HepG2 (cell line): ENCODE measurements around the gene VSIG10L. TPM values are rescaled to one million over a fixed set of nuclear protein-coding genes. Genes with fewer than 3 reads are reported as not detected.

Experiments used
- ATAD3A ChIP-seq: sonication (generic); formaldehyde crosslinking; IDR thresholded peaks from 2 replicates; pipeline ENCODE4 v1.4.0; 2020; ENCODE audit warnings: missing genetic modification reagents
- CAMTA2 ChIP-seq: sonication (generic); formaldehyde crosslinking; IDR thresholded peaks from 2 replicates; pipeline ENCODE4 v1.4.0; 2020; ENCODE audit warnings: mild to moderate bottlenecking, missing genetic modification reagents, borderline replicate concordance
- CHD4 ChIP-seq: fragments of 200-600 bp; sonication (generic); IDR thresholded peaks from 2 replicates; pipeline ENCODE4 v1.7.0; 2017; ENCODE audit warnings: mild to moderate bottlenecking, low read length, borderline replicate concordance
- EP300 ChIP-seq, 3 experiments: sonication (generic) in 1 of 3; formaldehyde crosslinking in 1 of 3; IDR thresholded peaks; 2 replicates each; pipeline versions ENCODE4 v1.5.1 to v1.6.1; 2011 to 2020; ENCODE audit warnings: low read depth in 2 of 3, low read length in 2 of 3, borderline replicate concordance in 1 of 3, improper control_type of control experiment in 1 of 3, mild to moderate bottlenecking in 1 of 3, missing genetic modification reagents in 1 of 3, moderate library complexity in 1 of 3
- GTF3A ChIP-seq: sonication (generic); formaldehyde crosslinking; conservative IDR thresholded peaks from 2 replicates; pipeline ENCODE4 v1.4.0; 2020; ENCODE audit warnings: mild to moderate bottlenecking, missing genetic modification reagents
- JDP2 ChIP-seq: sonication (generic); formaldehyde crosslinking; IDR thresholded peaks from 2 replicates; pipeline ENCODE4 v1.8.1; 2022; ENCODE audit warnings: missing genetic modification reagents, borderline replicate concordance
- MIER3 ChIP-seq: IDR thresholded peaks from 2 replicates; pipeline ENCODE4 v1.6.1; 2016; ENCODE audit warnings: missing compliant biosample characterization, borderline replicate concordance
- MTA1 ChIP-seq: sonication (generic); formaldehyde crosslinking; IDR thresholded peaks from 2 replicates; pipeline ENCODE4 v1.4.0; 2020; ENCODE audit warnings: missing genetic modification reagents, mild to moderate bottlenecking, borderline replicate concordance
- MTF1 ChIP-seq: sonication (generic); formaldehyde crosslinking; IDR thresholded peaks from 2 replicates; pipeline ENCODE4 v1.5.0; 2020; ENCODE audit warnings: missing genetic modification reagents
- MTF2 ChIP-seq: sonication (generic); formaldehyde crosslinking; IDR thresholded peaks from 2 replicates; pipeline ENCODE4 v1.5.0; 2020; ENCODE audit warnings: missing genetic modification reagents, borderline replicate concordance
- NCOA5 ChIP-seq: sonication (generic); formaldehyde crosslinking; IDR thresholded peaks from 2 replicates; pipeline ENCODE4 v1.4.0; 2020; ENCODE audit warnings: missing genetic modification reagents
- PHF20 ChIP-seq: sonication (generic); formaldehyde crosslinking; IDR thresholded peaks from 2 replicates; pipeline ENCODE4 v1.5.0; 2020; ENCODE audit warnings: mild to moderate bottlenecking, missing genetic modification reagents
- RELA ChIP-seq: sonication (generic); formaldehyde crosslinking; IDR thresholded peaks from 2 replicates; pipeline ENCODE4 v1.4.0; 2020; ENCODE audit warnings: missing genetic modification reagents
- RFXANK ChIP-seq: IDR thresholded peaks from 2 replicates; pipeline ENCODE4 v1.6.1; 2016
- SIX1 ChIP-seq: sonication (generic); formaldehyde crosslinking; IDR thresholded peaks from 2 replicates; pipeline ENCODE4 v1.4.0; 2020; ENCODE audit warnings: missing genetic modification reagents, borderline replicate concordance
- SIX4 ChIP-seq: sonication (generic); formaldehyde crosslinking; IDR thresholded peaks from 2 replicates; pipeline ENCODE4 v1.4.0; 2020; ENCODE audit warnings: missing genetic modification reagents
- SMAD3 ChIP-seq: sonication (generic); formaldehyde crosslinking; IDR thresholded peaks from 2 replicates; pipeline ENCODE4 v1.4.0; 2020; ENCODE audit warnings: missing genetic modification reagents
- SMAD9 ChIP-seq: sonication (generic); formaldehyde crosslinking; IDR thresholded peaks from 2 replicates; pipeline ENCODE4 v1.5.1; 2020; ENCODE audit warnings: mild to moderate bottlenecking, missing genetic modification reagents
- STAG1 ChIP-seq: sonication (generic); formaldehyde crosslinking; IDR thresholded peaks from 2 replicates; pipeline ENCODE4 v1.4.0; 2020; ENCODE audit warnings: missing genetic modification reagents
- STAT5B ChIP-seq: sonication (generic); formaldehyde crosslinking; IDR thresholded peaks from 2 replicates; pipeline ENCODE4 v1.4.0; 2020; ENCODE audit warnings: missing genetic modification reagents
- TAF15 ChIP-seq: fragments of 200-400 bp; formaldehyde crosslinking; IDR thresholded peaks from one replicate; pipeline ENCODE4 v1.6.1; 2018; ENCODE audit warnings: mild to moderate bottlenecking, low read depth, low read length; ENCODE audit not compliant: poor library complexity, severe bottlenecking
- ZNF20 ChIP-seq: sonication (generic); formaldehyde crosslinking; IDR thresholded peaks from 2 replicates; pipeline ENCODE4 v1.4.0; 2020; ENCODE audit warnings: mild to moderate bottlenecking, moderate library complexity, missing genetic modification reagents
- ZNF234 ChIP-seq: sonication (generic); formaldehyde crosslinking; conservative IDR thresholded peaks from 2 replicates; pipeline ENCODE4 v1.5.1; 2020; ENCODE audit warnings: mild to moderate bottlenecking, missing genetic modification reagents
- ZNF34 ChIP-seq: sonication (generic); formaldehyde crosslinking; IDR thresholded peaks from 2 replicates; pipeline ENCODE4 v1.4.0; 2020; ENCODE audit warnings: mild to moderate bottlenecking, missing genetic modification reagents, borderline replicate concordance
- ZNF44 ChIP-seq: sonication (generic); formaldehyde crosslinking; IDR thresholded peaks from 2 replicates; pipeline ENCODE4 v1.5.1; 2020; ENCODE audit warnings: mild to moderate bottlenecking, missing genetic modification reagents
- ZNF451 ChIP-seq: sonication (generic); formaldehyde crosslinking; IDR thresholded peaks from 2 replicates; pipeline ENCODE4 v1.5.0; 2020; ENCODE audit warnings: mild to moderate bottlenecking, missing genetic modification reagents
- ZNF605 ChIP-seq: sonication (generic); formaldehyde crosslinking; IDR thresholded peaks from 2 replicates; pipeline ENCODE4 v1.8.0; 2022; ENCODE audit warnings: mild to moderate bottlenecking, missing genetic modification reagents
- ZNF737 ChIP-seq: sonication (generic); formaldehyde crosslinking; IDR thresholded peaks from 2 replicates; pipeline ENCODE4 v1.5.0; 2020; ENCODE audit warnings: missing genetic modification reagents, mild to moderate bottlenecking, borderline replicate concordance
- polyA plus RNA-seq, 8 experiments: library from polyadenylated mRNA; depleted of rRNA in 3 of 8; stranded (reverse) in 7 of 8; unstranded in 1 of 8; fragments of >200 nt; fragmentation: Illumina TruSeq in 4 of 8; extraction: Trizol in 4 of 8; gene quantifications; 2 replicates each; pipeline versions ENCODE4 v1.2.1 to v1.2.3, GENCODE V29; 2011 to 2016; ENCODE audit warnings: low read depth in 4 of 8, missing spikeins in 1 of 8, mixed read lengths in 1 of 8; ENCODE audit not compliant: insufficient read depth in 1 of 8
- total RNA-seq, 5 experiments: library from RNA; depleted of rRNA; stranded (reverse); fragments of >200 nt; fragmentation: Illumina TruSeq; extraction: Trizol; gene quantifications; 2 replicates each; pipeline ENCODE4 v1.2.3, GENCODE V29; 2016; ENCODE audit warnings: low read depth in 1 of 5
- TF ChIP-seq, protein P1 (sequence below): sonication (generic); formaldehyde crosslinking; IDR thresholded peaks from 2 replicates; pipeline ENCODE4 v1.4.0; 2020; ENCODE audit warnings: missing genetic modification reagents
- TF ChIP-seq, protein P2 (sequence below): sonication (generic); formaldehyde crosslinking; IDR thresholded peaks from 2 replicates; pipeline ENCODE4 v1.4.0; 2020; ENCODE audit warnings: missing genetic modification reagents, borderline replicate concordance
- TF ChIP-seq, protein P3 (sequence below): sonication (generic); formaldehyde crosslinking; IDR thresholded peaks from 2 replicates; pipeline ENCODE4 v1.5.1; 2020; ENCODE audit warnings: mild to moderate bottlenecking, moderate library complexity, missing genetic modification reagents

The VSIG10L gene
- total and polyA plus RNA-seq, 2 of the 13 experiments (the other 11 are each of a cell fraction or from before 2014, with no cell fraction given): 2.7 to 8.5 TPM

DNA sequence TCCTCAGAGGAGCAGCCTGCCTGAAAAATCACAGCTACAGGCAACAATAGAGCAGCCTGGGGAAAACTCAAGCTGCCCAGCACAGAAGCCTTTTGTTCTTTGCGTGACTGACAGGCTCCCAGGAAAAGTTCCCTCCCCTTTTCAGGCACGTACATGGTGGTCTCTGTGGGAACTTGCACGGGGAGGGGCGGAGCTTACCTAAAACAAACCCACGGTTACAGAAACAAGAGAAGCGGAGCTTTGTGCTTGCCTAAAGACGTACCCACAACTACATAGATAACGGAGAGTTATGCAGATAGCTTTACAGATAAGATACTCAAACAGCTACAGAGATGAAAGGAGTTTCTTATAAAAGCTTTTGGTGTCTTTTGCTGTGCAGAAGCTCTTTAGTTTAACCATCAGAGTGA, 12.8 kb upstream of the VSIG10L start (continued):
- peak; percentile 87 for TF ChIP-seq SIX4
- TF ChIP-seq ZNF44 (CRISPR knock-in tag): no peak
- TF ChIP-seq, protein P1, sequence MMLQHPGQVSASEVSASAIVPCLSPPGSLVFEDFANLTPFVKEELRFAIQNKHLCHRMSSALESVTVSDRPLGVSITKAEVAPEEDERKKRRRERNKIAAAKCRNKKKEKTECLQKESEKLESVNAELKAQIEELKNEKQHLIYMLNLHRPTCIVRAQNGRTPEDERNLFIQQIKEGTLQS (CRISPR knock-in tag): no peak
- TF ChIP-seq SIX1: peak; percentile 75; the same call in 1 of the 2 replicates
- peak; percentile 42 to 94; a peak in 3 of 4 replicates for TF ChIP-seq EP300 (IDR thresholded peaks at IDR 0.05; ENCODE audit: low read depth in 2 of 2, low read length in 2 of 2)
- TF ChIP-seq EP300 (CRISPR knock-in tag; IDR thresholded peaks at IDR 0.05; ENCODE audit: borderline replicate concordance): peak; percentile 87; the same call in 1 of the 2 replicates
- no peak for TF ChIP-seq STAT5B (CRISPR knock-in tag)
- 0 out of 2 replicates have a peak, but pooled peaks have one; percentile 1 for TF ChIP-seq ZNF605 (CRISPR knock-in tag)
- no peak for TF ChIP-seq ZNF234 (CRISPR knock-in tag)
- TF ChIP-seq ZNF451: no peak
- TF ChIP-seq PHF20 (CRISPR knock-in tag): no peak
- no peak for TF ChIP-seq SMAD9 (CRISPR knock-in tag)
- TF ChIP-seq, protein P2, sequence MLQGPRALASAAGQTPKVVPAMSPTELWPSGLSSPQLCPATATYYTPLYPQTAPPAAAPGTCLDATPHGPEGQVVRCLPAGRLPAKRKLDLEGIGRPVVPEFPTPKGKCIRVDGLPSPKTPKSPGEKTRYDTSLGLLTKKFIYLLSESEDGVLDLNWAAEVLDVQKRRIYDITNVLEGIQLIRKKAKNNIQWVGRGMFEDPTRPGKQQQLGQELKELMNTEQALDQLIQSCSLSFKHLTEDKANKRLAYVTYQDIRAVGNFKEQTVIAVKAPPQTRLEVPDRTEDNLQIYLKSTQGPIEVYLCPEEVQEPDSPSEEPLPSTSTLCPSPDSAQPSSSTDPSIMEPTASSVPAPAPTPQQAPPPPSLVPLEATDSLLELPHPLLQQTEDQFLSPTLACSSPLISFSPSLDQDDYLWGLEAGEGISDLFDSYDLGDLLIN (CRISPR knock-in tag): no peak
- TF ChIP-seq MIER3: no peak; the same call in 1 of the 2 replicates
- no peak for TF ChIP-seq CHD4
- no peak for TF ChIP-seq STAG1 (CRISPR knock-in tag)
- no peak for TF ChIP-seq RFXANK (CRISPR knock-in tag)
- TF ChIP-seq CAMTA2 (CRISPR knock-in tag): no peak
- TF ChIP-seq MTA1: no peak
- no peak for TF ChIP-seq GTF3A (CRISPR knock-in tag)
- TF ChIP-seq, protein P3, sequence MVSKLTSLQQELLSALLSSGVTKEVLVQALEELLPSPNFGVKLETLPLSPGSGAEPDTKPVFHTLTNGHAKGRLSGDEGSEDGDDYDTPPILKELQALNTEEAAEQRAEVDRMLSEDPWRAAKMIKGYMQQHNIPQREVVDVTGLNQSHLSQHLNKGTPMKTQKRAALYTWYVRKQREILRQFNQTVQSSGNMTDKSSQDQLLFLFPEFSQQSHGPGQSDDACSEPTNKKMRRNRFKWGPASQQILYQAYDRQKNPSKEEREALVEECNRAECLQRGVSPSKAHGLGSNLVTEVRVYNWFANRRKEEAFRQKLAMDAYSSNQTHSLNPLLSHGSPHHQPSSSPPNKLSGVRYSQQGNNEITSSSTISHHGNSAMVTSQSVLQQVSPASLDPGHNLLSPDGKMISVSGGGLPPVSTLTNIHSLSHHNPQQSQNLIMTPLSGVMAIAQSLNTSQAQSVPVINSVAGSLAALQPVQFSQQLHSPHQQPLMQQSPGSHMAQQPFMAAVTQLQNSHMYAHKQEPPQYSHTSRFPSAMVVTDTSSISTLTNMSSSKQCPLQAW (CRISPR knock-in tag): 0 out of 2 replicates have a peak, but pooled peaks have one; percentile 5
- no peak for TF ChIP-seq TAF15
- TF ChIP-seq RELA (CRISPR knock-in tag): no peak
- no peak for TF ChIP-seq ZNF737 (CRISPR knock-in tag)
- TF ChIP-seq JDP2 (CRISPR knock-in tag): no peak
- TF ChIP-seq NCOA5 (CRISPR knock-in tag): no peak
- no peak for TF ChIP-seq MTF1 (CRISPR knock-in tag)
- no peak for TF ChIP-seq MTF2 (CRISPR knock-in tag)
- TF ChIP-seq SMAD3 (CRISPR knock-in tag): no peak
- TF ChIP-seq ATAD3A (CRISPR knock-in tag): no peak
- TF ChIP-seq ZNF34: no peak
- TF ChIP-seq ZNF20 (CRISPR knock-in tag): no peak
